ENCODE results near the gene CD47. TPM values are rescaled to one million over a fixed set of nuclear protein-coding genes. Genes with fewer than 3 reads are reported as not detected.
A peak's percentile ranks its signal among the peaks of the same experiment; 100 is the strongest.

The CD47 gene
- total RNA-seq, 1 donor from 2014 or later = 184 TPM

DNA sequence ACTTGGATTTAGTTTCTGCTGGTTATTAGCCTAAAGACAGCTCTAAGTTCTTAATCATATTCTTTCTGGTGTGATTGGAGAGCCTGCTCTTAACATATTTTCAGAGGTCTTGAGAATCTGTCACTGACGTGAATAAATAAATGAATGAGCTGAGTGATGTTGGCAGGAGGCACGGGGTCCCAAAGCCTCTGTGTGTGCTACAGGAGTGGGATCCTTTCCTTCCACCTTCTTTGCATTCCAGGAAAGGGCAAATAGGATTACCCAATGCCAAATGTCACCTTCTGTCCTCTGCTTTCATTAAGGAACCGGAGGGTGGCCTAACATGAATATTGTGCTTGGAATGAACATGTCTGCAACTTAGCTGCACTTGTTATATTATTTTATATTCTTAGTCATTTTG lies 53.1 kb downstream of the CD47 start:
- H3K27me3 Mint-ChIP-seq = no peaks in the 10 kb centered on the region
- ATAC-seq (ENCODE audit: low read depth) = no peak
- no peak overlapping the region for H3K4me3 Mint-ChIP-seq
- H3K27ac Mint-ChIP-seq = peak overlapping the region; percentile 78
- CTCF ChIA-PET = no interaction called here
- POLR2A ChIA-PET = interaction anchor here (1.0 to 1.1 kb wide), 2 partner anchors 8 to 88 kb away, joined by 3 to 4 read pairs; no protein-coding TSS in a partner anchor
- H3K9me3 Mint-ChIP-seq = no peaks in the 10 kb centered on the region
- no peak for DNase-seq
- peaks cover 56% of the 10 kb centered on the region for H3K36me3 Mint-ChIP-seq (ENCODE audit: low read depth)
- peaks cover 31% of the 10 kb centered on the region for H3K4me1 Mint-ChIP-seq
- TF ChIP-seq, protein P1, sequence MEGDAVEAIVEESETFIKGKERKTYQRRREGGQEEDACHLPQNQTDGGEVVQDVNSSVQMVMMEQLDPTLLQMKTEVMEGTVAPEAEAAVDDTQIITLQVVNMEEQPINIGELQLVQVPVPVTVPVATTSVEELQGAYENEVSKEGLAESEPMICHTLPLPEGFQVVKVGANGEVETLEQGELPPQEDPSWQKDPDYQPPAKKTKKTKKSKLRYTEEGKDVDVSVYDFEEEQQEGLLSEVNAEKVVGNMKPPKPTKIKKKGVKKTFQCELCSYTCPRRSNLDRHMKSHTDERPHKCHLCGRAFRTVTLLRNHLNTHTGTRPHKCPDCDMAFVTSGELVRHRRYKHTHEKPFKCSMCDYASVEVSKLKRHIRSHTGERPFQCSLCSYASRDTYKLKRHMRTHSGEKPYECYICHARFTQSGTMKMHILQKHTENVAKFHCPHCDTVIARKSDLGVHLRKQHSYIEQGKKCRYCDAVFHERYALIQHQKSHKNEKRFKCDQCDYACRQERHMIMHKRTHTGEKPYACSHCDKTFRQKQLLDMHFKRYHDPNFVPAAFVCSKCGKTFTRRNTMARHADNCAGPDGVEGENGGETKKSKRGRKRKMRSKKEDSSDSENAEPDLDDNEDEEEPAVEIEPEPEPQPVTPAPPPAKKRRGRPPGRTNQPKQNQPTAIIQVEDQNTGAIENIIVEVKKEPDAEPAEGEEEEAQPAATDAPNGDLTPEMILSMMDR (IDR thresholded peaks at IDR 0.05) = no peak
- intact Hi-C loops (cut with micrococcal nuclease) = loop anchor here (5.0 kb wide), 1 partner anchor 370 kb away; no protein-coding TSS in a partner anchor

DNA sequence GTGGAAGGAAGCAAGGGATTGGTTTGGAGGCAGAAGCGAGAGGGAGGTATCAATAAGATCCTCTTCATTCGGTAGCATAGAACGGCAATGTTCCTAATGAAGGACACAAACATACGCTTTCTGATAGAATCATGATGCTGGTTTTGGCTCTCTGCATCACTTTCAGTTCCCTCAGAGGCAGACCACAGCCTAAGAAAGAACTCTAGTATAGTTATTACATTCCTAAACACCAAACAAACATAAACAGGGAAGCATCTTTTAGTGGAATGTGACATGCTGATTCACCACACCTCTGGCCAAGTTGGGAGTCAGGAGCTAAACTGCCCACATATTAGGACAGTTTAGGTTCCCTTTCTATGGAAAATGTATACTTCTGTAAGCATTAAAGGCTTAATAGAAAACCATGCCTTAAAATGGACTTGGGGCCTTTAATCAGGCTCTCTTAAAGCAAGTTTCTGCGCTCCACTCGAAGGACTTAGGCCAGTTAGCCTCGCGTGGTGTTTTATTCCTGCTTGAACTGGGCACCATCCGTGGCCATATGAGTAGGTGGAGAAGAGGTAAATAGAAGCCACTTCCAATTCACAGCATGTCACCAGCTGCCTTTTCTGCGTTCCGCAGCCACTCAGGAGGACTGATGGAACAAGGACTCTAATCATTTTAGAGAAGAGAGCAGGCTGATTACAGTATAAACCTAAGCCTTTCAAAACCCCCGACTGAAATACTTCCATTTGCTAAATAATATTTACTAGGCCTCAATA lies 53.7 kb downstream of the CD47 start:
- TF ChIP-seq, protein P1 (IDR thresholded peaks at IDR 0.05) = no peak
- H3K27ac Mint-ChIP-seq = peak overlapping the region; percentile 78
- peaks cover 55% of the 10 kb centered on the region for H3K36me3 Mint-ChIP-seq (ENCODE audit: low read depth)
- H3K27me3 Mint-ChIP-seq = no peaks in the 10 kb centered on the region
- ATAC-seq (ENCODE audit: low read depth) = peak; percentile 67
- ChIA-PET CTCF (interaction anchor here (0.9 kb wide), 1 partner anchor 16 kb away, joined by 3 read pairs; no protein-coding TSS in a partner anchor), POLR2A (interaction anchor here (0.9 to 1.1 kb wide), 4 partner anchors 8 to 89 kb away, joined by 3 to 4 read pairs (median 3); no protein-coding TSS in a partner anchor)
- peaks cover 31% of the 10 kb centered on the region for H3K4me1 Mint-ChIP-seq
- no peak for DNase-seq
- H3K9me3 Mint-ChIP-seq = no peaks in the 10 kb centered on the region
- intact Hi-C loops (cut with micrococcal nuclease) = loop anchor here (5.0 kb wide), 1 partner anchor 370 kb away; no protein-coding TSS in a partner anchor
- peak overlapping the region; percentile 17 for H3K4me3 Mint-ChIP-seq

DNA sequence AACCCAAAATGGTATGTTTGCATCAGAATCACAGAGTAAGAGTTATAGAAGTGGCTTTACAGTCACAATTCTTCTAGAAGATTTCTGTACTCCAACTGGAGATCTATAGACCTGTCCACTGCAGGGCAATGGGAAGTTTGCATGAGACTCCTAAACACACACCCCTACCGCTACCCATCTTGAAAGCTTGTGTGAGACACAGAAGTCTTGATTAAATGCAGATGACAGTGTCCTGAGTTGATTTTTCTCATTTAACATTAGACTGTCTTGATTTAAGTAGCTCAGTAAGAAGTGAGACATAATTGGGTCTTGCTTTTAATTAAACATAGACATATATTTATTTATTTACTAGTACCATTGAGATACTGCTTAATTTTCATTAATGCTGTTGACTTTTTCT lies 54.4 kb downstream of the CD47 start:
- ATAC-seq (ENCODE audit: low read depth) (no peak), DNase-seq (no peak)
- TF ChIP-seq, protein P1 (IDR thresholded peaks at IDR 0.05) = no peak
- intact Hi-C loops (cut with micrococcal nuclease) = loop anchor here (5.0 kb wide), 1 partner anchor 371 kb away; no protein-coding TSS in a partner anchor
- no peak overlapping the region for H3K4me3 Mint-ChIP-seq
- H3K27ac Mint-ChIP-seq = peak overlapping the region; percentile 78
- ChIA-PET CTCF (interaction anchor here (0.9 to 1.5 kb wide), 2 partner anchors 17 to 441 kb away, joined by 3 read pairs; no protein-coding TSS in a partner anchor), POLR2A (interaction anchor here (0.7 to 1.0 kb wide), 3 partner anchors 88 to 121 kb away, joined by 3 read pairs; no protein-coding TSS in a partner anchor)
- no peaks in the 10 kb centered on the region for H3K27me3 Mint-ChIP-seq
- H3K4me1 Mint-ChIP-seq = peaks cover 29% of the 10 kb centered on the region
- H3K9me3 Mint-ChIP-seq = no peaks in the 10 kb centered on the region
- peaks cover 55% of the 10 kb centered on the region for H3K36me3 Mint-ChIP-seq (ENCODE audit: low read depth)

DNA sequence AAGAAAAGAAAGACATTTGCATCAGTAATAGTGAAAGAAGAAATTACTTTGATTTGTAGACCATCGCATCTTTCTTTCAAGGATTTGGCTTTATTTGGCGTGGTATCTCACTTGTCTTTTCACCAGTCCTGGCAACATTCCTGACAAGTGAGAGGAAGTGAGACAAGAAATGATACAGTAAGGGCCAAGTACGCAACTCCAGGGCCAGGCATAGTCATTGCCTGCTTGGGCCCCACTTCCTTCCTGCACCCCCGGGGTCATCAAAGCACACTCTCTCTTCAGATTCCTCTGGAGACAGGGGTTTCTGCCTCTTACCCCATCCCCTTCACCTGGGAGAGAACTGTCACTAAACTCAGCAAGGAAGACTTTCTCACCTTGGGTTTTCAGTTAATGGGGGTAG lies 55.1 kb downstream of the CD47 start:
- ATAC-seq (ENCODE audit: low read depth) (peak; percentile 21), DNase-seq (no peak)
- TF ChIP-seq, protein P1 (IDR thresholded peaks at IDR 0.05) = no peak
- Mint-ChIP-seq H3K27me3 (no peaks in the 10 kb centered on the region), H3K36me3 (ENCODE audit: low read depth) (peaks cover 58% of the 10 kb centered on the region), H3K4me3 (peak overlapping the region; percentile 6), H3K27ac (peak overlapping the region; percentile 39), H3K9me3 (no peaks in the 10 kb centered on the region), H3K4me1 (peaks cover 29% of the 10 kb centered on the region)
- ChIA-PET POLR2A (interaction anchor here (0.7 to 1.6 kb wide), 3 partner anchors 89 to 122 kb away, joined by 3 to 5 read pairs (median 3); no protein-coding TSS in a partner anchor), CTCF (interaction anchor here (1.5 kb wide), 1 partner anchor 442 kb away, joined by 3 read pairs; no protein-coding TSS in a partner anchor)
- intact Hi-C loops (cut with micrococcal nuclease) = loop anchor here (5.0 kb wide), 1 partner anchor 372 kb away; no protein-coding TSS in a partner anchor

DNA sequence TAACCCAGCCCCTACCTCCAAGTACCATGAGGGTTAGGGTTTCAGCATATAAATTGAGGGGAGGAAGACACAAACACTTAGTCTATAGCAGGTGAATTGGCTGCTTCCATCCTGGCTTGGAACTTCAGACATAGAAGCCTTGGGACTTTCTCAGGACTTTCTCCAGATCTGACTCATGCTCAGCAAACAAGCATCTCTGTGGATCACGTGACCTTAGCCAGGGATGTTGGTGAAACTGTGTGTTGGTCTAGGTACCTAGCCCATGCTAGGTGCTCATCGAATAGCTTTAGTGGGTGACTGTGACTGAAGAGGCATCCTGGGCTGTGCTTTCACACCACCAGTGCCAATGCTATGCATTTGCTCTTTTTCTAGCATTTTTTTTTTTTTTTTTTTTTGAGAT lies 58.9 kb downstream of the CD47 start:
- peaks cover 5% of the 10 kb centered on the region for H3K9me3 Mint-ChIP-seq
- ATAC-seq (ENCODE audit: low read depth) (no peak), DNase-seq (no peak)
- intact Hi-C loops (cut with micrococcal nuclease) = no loop called here
- H3K36me3 Mint-ChIP-seq (ENCODE audit: low read depth) = peaks cover 59% of the 10 kb centered on the region
- TF ChIP-seq, protein P1 (IDR thresholded peaks at IDR 0.05) = no peak
- H3K27me3 Mint-ChIP-seq = no peaks in the 10 kb centered on the region
- no peak overlapping the region for H3K27ac Mint-ChIP-seq
- peaks cover 19% of the 10 kb centered on the region for H3K4me1 Mint-ChIP-seq
- no peak overlapping the region for H3K4me3 Mint-ChIP-seq
- CTCF ChIA-PET = no interaction called here
- POLR2A ChIA-PET = no interaction called here
